HepG2 (cell line): ENCODE measurements around the gene RAB11FIP5. TPM values are rescaled to one million over a fixed set of nuclear protein-coding genes. Genes with fewer than 3 reads are reported as not detected.

Experiments
- ATAC-seq: fragments of 200-7000 bp; cut with Tn5 transposase; 3 replicates; pipeline ENCODE4 v1.9.1; 2020; ENCODE audit warnings: mild to moderate bottlenecking, moderate library complexity
- BruUV-seq: library from RNA; stranded (reverse); fragments of 400-500 nt; replicated peaks from 2 replicates; lab custom pipeline; 2021; lab: Mats Ljungman, UMichigan
- CTCF ChIA-PET: fragments of 300-600 bp; formaldehyde crosslinking; extraction: SDS; loops from one replicate; lab custom pipeline; 2021; ENCODE audit warnings: low total read pairs, inconsistent platforms, low intra/inter-chr PET ratio; lab: Yijun Ruan, JAX
- POLR2A ChIA-PET: fragments of 350-600 bp; sonication (Branson Sonifier 250); formaldehyde crosslinking; loops from one replicate; lab custom pipeline; 2020; ENCODE audit warnings: antibody characterized with exemption, inconsistent platforms; lab: Yijun Ruan, JAX
- DNase-seq: peaks from one replicate; pipeline ENCODE4 v3.0.0-alpha.2; 2015; ENCODE audit warnings: low spot score
- FAIRE-seq: peaks from 3 replicates; lab custom pipeline; 2011; peaks lifted over from hg19 to GRCh38; lab: Jason Lieb, UNC
- H2AFZ ChIP-seq: one replicate; pipeline ENCODE4 v1.6.1; 2011; ENCODE audit warnings: low read length, inconsistent platforms
- H3K27ac ChIP-seq: fragments of 300-600 bp; 3 replicates; pipeline ENCODE4 v1.8.0; 2011; ENCODE audit warnings: mixed run types, mild to moderate bottlenecking, mixed read lengths, low read length, inconsistent platforms; ENCODE audit not compliant: insufficient read depth; ENCODE audit errors: extremely low read length
- H3K27me3 ChIP-seq, 2 experiments: fragments of 200-600 bp in 1 of 2; 2 replicates in 1 of 2; 3 replicates in 1 of 2; pipeline versions ENCODE4 v1.6.0 to v1.8.0; 2011; ENCODE audit warnings: low read length in 2 of 2, mild to moderate bottlenecking in 2 of 2, moderate library complexity in 2 of 2, inconsistent platforms in 1 of 2; ENCODE audit not compliant: insufficient read depth in 2 of 2, control insufficient read depth in 1 of 2
- H3K36me3 ChIP-seq, 2 experiments: fragments of 200-600 bp in 1 of 2; replicated peaks in 1 of 2; 2 replicates in 1 of 2; 3 replicates in 1 of 2; pipeline versions ENCODE4 v1.5.1 to v1.8.0; 2011; ENCODE audit warnings: low read length in 2 of 2, inconsistent platforms in 1 of 2; ENCODE audit not compliant: insufficient read depth in 2 of 2, control insufficient read depth in 1 of 2
- H3K4me1 ChIP-seq: 2 replicates; pipeline ENCODE4 v1.5.1; 2012; ENCODE audit warnings: low read length, inconsistent platforms; ENCODE audit not compliant: insufficient read depth
- H3K4me2 ChIP-seq: 2 replicates; pipeline ENCODE4 v1.6.0; 2011; ENCODE audit warnings: low read depth, low read length, inconsistent platforms
- H3K4me3 ChIP-seq, 3 experiments: fragments of 200-600 bp in 1 of 3; sonication (generic), shearing (Covaris generic) in 1 of 3; replicated peaks in 1 of 3; 2 replicates each; pipeline ENCODE4 v1.5.1; 2011 to 2016; ENCODE audit warnings: low read length in 3 of 3, inconsistent platforms in 2 of 3, low read depth in 2 of 3, mild to moderate bottlenecking in 2 of 3, control low read depth in 1 of 3, mixed read lengths in 1 of 3; ENCODE audit not compliant: insufficient read depth in 1 of 3
- H3K79me2 ChIP-seq: one replicate; pipeline ENCODE4 v1.6.1; 2011; ENCODE audit warnings: low read length, inconsistent platforms; ENCODE audit not compliant: insufficient read depth
- H3K9ac ChIP-seq: 2 replicates; pipeline ENCODE4 v1.6.0; 2011; ENCODE audit warnings: mild to moderate bottlenecking, low read depth, low read length, inconsistent platforms; ENCODE audit not compliant: insufficient read depth
- H3K9me3 ChIP-seq: 2 replicates; pipeline ENCODE4 v1.5.1; 2012; ENCODE audit warnings: mild to moderate bottlenecking, low read length
- H4K20me1 ChIP-seq: 2 replicates; pipeline ENCODE4 v1.6.0; 2011; ENCODE audit warnings: inconsistent platforms, mild to moderate bottlenecking, low read length, moderate library complexity; ENCODE audit not compliant: insufficient read depth
- CREB1 ChIP-seq, 2 experiments: fragments of 450-650 bp in 1 of 2; IDR thresholded peaks; 2 replicates each; pipeline ENCODE4 v1.6.1; 2016 to 2017; ENCODE audit warnings: control low read depth in 1 of 2, mild to moderate bottlenecking in 1 of 2, missing compliant biosample characterization in 1 of 2, missing genetic modification characterization in 1 of 2
- HDAC2 ChIP-seq: sonication (generic); formaldehyde crosslinking; IDR thresholded peaks from 2 replicates; pipeline ENCODE4 v1.4.0; 2020; ENCODE audit warnings: missing genetic modification reagents
- LCORL ChIP-seq, 2 experiments: fragments of 450-650 bp in 1 of 2; sonication (generic) in 1 of 2; formaldehyde crosslinking in 1 of 2; IDR thresholded peaks; 2 replicates each; pipeline versions ENCODE4 v1.5.0 to v1.6.1; 2017 to 2020; ENCODE audit warnings: antibody characterized with exemption in 1 of 2, missing genetic modification reagents in 1 of 2
- MTA3 ChIP-seq: sonication (generic); formaldehyde crosslinking; IDR thresholded peaks from 2 replicates; pipeline ENCODE4 v1.4.0; 2020; ENCODE audit warnings: missing genetic modification reagents
- MXD4 ChIP-seq: IDR thresholded peaks from 2 replicates; pipeline ENCODE4 v1.6.1; 2016; ENCODE audit warnings: mild to moderate bottlenecking, missing biosample characterization, missing genetic modification reagents
- PAF1 ChIP-seq: IDR thresholded peaks from 2 replicates; pipeline ENCODE4 v1.6.1; 2016; ENCODE audit warnings: missing genetic modification reagents, missing compliant biosample characterization
- PITX1 ChIP-seq: sonication (generic); formaldehyde crosslinking; IDR thresholded peaks from 2 replicates; pipeline ENCODE4 v1.5.1; 2020; ENCODE audit warnings: mild to moderate bottlenecking, missing genetic modification reagents
- TCF12 ChIP-seq, 2 experiments: fragments of 450-650 bp in 1 of 2; sonication (generic) in 1 of 2; formaldehyde crosslinking in 1 of 2; IDR thresholded peaks; 2 replicates each; pipeline versions ENCODE4 v1.6.1 to v1.8.0; 2017 to 2022; ENCODE audit warnings: antibody characterized with exemption in 1 of 2, mild to moderate bottlenecking in 1 of 2, missing genetic modification reagents in 1 of 2, moderate library complexity in 1 of 2
- WIZ ChIP-seq: sonication (generic); formaldehyde crosslinking; IDR thresholded peaks from 2 replicates; pipeline ENCODE4 v1.5.1; 2020; ENCODE audit warnings: mild to moderate bottlenecking, missing genetic modification reagents
- ZFP36 ChIP-seq: fragments of 150-350 bp; IDR thresholded peaks from 2 replicates; pipeline ENCODE4 v1.6.1; 2018; ENCODE audit warnings: borderline replicate concordance, low read length, low read depth; ENCODE audit not compliant: partially characterized antibody
- ZNF737 ChIP-seq: sonication (generic); formaldehyde crosslinking; IDR thresholded peaks from 2 replicates; pipeline ENCODE4 v1.5.0; 2020; ENCODE audit warnings: missing genetic modification reagents, mild to moderate bottlenecking, borderline replicate concordance
- ZNF766 ChIP-seq: sonication (generic); formaldehyde crosslinking; IDR thresholded peaks from 2 replicates; pipeline ENCODE4 v1.5.0; 2020; ENCODE audit warnings: missing genetic modification reagents, borderline replicate concordance
- ZNF891 ChIP-seq: sonication (generic); formaldehyde crosslinking; IDR thresholded peaks from 2 replicates; pipeline ENCODE4 v1.5.0; 2020; ENCODE audit warnings: mild to moderate bottlenecking, missing genetic modification reagents
- WGBS: methylation state at CpG from one replicate; pipeline ENCODE4 v1.1.6; 2017; ENCODE audit warnings: low lambda C conversion rate; 5-methylcytosine and 5-hydroxymethylcytosine counted together
- in situ Hi-C: cut with HindIII; loops from 2 replicates; pipeline ENCODE4 v1.10.0; 2017; ENCODE audit warnings: low pct_unique_long_range_greater_than_20kb; ENCODE audit not compliant: extremely low pct_ligation_motif_present
- intact Hi-C: fragments of 100-400 bp; cut with micrococcal nuclease; formaldehyde crosslinking; loops from one replicate; pipeline ENCODE4 v1.10.0; 2022; ENCODE audit not compliant: unreplicated experiment
- polyA plus RNA-seq, 8 experiments: library from polyadenylated mRNA; depleted of rRNA in 3 of 8; stranded (reverse) in 7 of 8; unstranded in 1 of 8; fragments of >200 nt; fragmentation: Illumina TruSeq in 4 of 8; extraction: Trizol in 4 of 8; gene quantifications; 2 replicates each; pipeline versions ENCODE4 v1.2.1 to v1.2.3, GENCODE V29; 2011 to 2016; ENCODE audit warnings: low read depth in 4 of 8, missing spikeins in 1 of 8, mixed read lengths in 1 of 8; ENCODE audit not compliant: insufficient read depth in 1 of 8
- total RNA-seq, 5 experiments: library from RNA; depleted of rRNA; stranded (reverse); fragments of >200 nt; fragmentation: Illumina TruSeq; extraction: Trizol; gene quantifications; 2 replicates each; pipeline ENCODE4 v1.2.3, GENCODE V29; 2016; ENCODE audit warnings: low read depth in 1 of 5
- TF ChIP-seq, protein P1 (sequence below): sonication (generic); formaldehyde crosslinking; IDR thresholded peaks from 2 replicates; pipeline ENCODE4 v1.8.1; 2022; ENCODE audit warnings: low read depth, mild to moderate bottlenecking, missing genetic modification reagents

Gene RAB11FIP5
- total and polyA plus RNA-seq, 2 of the 13 experiments (the other 11 are each of a cell fraction or from before 2014, with no cell fraction given): 9.4 to 22.9 TPM

DNA sequence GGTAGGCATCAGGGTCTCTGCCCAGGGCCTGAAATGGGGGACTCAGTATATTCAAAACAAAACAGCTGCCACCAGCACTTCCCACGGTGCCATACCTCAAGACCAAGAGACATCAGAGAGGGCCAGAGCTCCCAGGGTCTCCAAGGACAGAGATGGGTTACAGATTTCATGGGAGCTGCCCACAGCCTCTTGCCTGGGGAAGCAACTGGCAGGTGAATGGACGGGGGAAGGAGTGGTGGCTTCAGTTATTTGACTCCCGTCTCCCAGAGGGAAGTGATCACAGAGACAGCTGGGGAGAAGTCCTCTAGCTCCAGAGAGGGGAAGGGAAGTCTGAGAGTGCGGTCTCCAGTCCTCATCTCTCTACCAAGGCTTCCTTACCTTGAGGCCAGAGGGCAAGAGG is 25.4 kb downstream of the RAB11FIP5 start:
- TF ChIP-seq, protein P1, sequence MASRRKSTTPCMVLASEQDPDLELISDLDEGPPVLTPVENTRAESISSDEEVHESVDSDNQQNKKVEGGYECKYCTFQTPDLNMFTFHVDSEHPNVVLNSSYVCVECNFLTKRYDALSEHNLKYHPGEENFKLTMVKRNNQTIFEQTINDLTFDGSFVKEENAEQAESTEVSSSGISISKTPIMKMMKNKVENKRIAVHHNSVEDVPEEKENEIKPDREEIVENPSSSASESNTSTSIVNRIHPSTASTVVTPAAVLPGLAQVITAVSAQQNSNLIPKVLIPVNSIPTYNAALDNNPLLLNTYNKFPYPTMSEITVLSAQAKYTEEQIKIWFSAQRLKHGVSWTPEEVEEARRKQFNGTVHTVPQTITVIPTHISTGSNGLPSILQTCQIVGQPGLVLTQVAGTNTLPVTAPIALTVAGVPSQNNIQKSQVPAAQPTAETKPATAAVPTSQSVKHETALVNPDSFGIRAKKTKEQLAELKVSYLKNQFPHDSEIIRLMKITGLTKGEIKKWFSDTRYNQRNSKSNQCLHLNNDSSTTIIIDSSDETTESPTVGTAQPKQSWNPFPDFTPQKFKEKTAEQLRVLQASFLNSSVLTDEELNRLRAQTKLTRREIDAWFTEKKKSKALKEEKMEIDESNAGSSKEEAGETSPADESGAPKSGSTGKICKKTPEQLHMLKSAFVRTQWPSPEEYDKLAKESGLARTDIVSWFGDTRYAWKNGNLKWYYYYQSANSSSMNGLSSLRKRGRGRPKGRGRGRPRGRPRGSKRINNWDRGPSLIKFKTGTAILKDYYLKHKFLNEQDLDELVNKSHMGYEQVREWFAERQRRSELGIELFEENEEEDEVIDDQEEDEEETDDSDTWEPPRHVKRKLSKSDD (CRISPR knock-in tag): no peak
- TF ChIP-seq CREB1 (IDR thresholded peaks at IDR 0.05) (no peak), CREB1 (CRISPR knock-in tag; IDR thresholded peaks at IDR 0.05) (no peak), WIZ (CRISPR knock-in tag) (no peak), LCORL (IDR thresholded peaks at IDR 0.05) (no peak), LCORL (CRISPR knock-in tag; IDR thresholded peaks at IDR 0.05) (no peak), PITX1 (CRISPR knock-in tag) (no peak), MXD4 (no peak), ZNF766 (no peak), PAF1 (CRISPR knock-in tag) (no peak), ZNF891 (CRISPR knock-in tag) (no peak), ZFP36 (no peak), HDAC2 (CRISPR knock-in tag) (no peak), ZNF737 (CRISPR knock-in tag) (no peak), MTA3 (CRISPR knock-in tag) (no peak), TCF12 (IDR thresholded peaks at IDR 0.05) (no peak), TCF12 (CRISPR knock-in tag; IDR thresholded peaks at IDR 0.05) (no peak)
- TF ChIP-seq, all 625 proteins: peak for 0
- H3K36me3 ChIP-seq: peaks cover 29 to 42% of the 10 kb centered on the region in 2 experiments
- no peaks in the 10 kb centered on the region for H3K9me3 ChIP-seq
- ChIA-PET CTCF (interaction anchor here (1.9 to 2.8 kb wide), 3 partner anchors 69 to 90 kb away, joined by 5 to 41 read pairs (median 8); no protein-coding TSS in a partner anchor), POLR2A (no interaction called here)
- H3K4me2 ChIP-seq: no peak overlapping the region
- DNase-seq (no peak), ATAC-seq (no peak), FAIRE-seq (no peak)
- in situ Hi-C loops: loop anchor here (5.0 kb wide), 1 partner anchor 70 kb away; no protein-coding TSS in a partner anchor
- BruUV-seq: no TSS peak
- 94% methylated on average over 4 of the region's 4 CpGs for WGBS
- H2AFZ ChIP-seq: no peak overlapping the region
- H4K20me1 ChIP-seq: peaks cover 38% of the 10 kb centered on the region
- peaks cover 12% of the 10 kb centered on the region for H3K79me2 ChIP-seq
- H3K27me3 ChIP-seq: no peaks in the 10 kb centered on the region
- no peak overlapping the region for H3K9ac ChIP-seq
- H3K4me1 ChIP-seq: peaks cover 25% of the 10 kb centered on the region
- H3K4me3 ChIP-seq: no peak overlapping the region
- intact Hi-C loops: no loop called here
- no peak overlapping the region for H3K27ac ChIP-seq
